Stimulated activated CD4-positive, alpha-beta T cell treated with anti-CD3 and anti-CD28 coated beads, TNF-alpha, amount 100 ng/mL, for 1 hour (primary cell): ENCODE data around the gene DLG4.
"Not testable (repeated sequence)": the region's sequence is repeated elsewhere in the genome, so short reads cannot be mapped to it uniquely, and the experiment has no call there.

Experiments
- DNase-seq, 3 donors: peaks; one replicate each; pipeline ENCODE4 v3.0.0-alpha.2; 2020; ENCODE audit warnings: low read depth in 3 of 3, low spot score in 1 of 3

DLG4 gene

DNA sequence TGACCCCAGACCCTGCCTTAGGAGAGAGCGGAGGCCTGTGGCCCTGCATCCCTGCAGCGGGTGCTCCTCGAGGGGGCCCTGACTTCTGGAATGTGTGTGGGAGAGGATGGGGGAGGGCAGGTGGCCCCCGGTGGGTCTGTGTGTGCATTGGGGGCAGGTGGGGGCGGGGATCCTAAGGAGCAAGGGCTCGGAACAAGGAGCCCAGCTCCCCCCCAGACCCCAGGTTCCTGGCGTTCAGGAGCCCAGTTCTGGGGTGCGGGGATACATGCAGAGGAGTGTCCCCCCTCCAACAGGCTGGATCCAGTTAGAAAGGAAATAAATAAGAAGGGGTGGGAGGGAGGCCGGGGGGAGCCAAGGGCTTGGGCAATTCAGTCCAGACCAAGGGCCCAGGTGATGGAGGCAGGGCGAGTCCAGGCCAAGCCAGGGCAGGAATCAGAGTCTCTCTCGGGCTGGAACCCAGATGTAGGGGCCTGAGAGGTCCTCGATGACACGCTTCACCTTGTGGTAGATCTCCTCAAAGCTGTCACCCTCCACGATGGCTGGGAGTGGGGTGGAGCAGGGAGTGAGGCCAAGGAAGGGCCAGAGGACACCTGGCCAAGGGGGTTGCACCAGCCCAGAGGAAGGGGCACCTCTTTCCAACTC, 29.2 kb downstream of the DLG4 start:
- DNase-seq: no peak

- no peak for DNase-seq
Measured at GRCh38 chr17:7186241-7186640, 33.4 kb downstream of the DLG4 start.

- no peak for DNase-seq
Measured at GRCh38 chr17:7184647-7185046, 35.0 kb downstream of the DLG4 start.

GRCh38 chr17:7184091-7184488, 35.5 kb downstream of the DLG4 start:
- DNase-seq: no peak

DNA sequence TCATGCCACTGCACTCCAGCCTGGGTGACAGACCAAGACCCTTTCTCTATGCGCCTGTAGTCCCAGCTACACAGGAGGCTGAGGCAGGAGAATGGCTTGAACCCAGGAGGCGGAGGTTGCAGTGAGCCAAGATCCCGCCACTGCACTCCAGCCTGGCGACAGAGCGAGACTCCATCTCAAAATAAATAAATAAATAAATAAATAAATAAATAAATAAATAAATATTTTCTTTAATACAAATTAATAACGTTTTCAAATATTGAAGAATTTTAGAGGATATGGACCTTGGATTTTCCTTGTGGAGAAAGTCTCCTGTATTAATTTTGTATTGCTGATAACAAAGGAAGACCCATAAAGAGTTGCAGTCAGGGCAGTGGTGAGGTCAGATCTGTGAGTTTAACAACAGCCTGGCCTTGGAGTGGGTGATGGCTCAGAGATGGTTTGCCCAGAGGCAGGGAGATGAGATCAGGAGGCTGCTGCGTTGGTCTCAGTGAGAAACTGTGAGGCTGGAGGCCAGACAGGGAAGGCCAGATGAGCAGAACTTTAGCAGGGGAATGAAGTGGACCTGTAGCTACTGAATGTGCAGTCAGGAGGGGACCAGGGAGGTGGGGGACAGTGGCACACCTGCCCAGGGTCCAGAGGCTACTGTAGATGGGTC, 36.1 kb downstream of the DLG4 start:
- DNase-seq: no peak

- not testable (repeated sequence) for DNase-seq
Measured at GRCh38 chr17:7182101-7182500, 37.5 kb downstream of the DLG4 start.

DNA sequence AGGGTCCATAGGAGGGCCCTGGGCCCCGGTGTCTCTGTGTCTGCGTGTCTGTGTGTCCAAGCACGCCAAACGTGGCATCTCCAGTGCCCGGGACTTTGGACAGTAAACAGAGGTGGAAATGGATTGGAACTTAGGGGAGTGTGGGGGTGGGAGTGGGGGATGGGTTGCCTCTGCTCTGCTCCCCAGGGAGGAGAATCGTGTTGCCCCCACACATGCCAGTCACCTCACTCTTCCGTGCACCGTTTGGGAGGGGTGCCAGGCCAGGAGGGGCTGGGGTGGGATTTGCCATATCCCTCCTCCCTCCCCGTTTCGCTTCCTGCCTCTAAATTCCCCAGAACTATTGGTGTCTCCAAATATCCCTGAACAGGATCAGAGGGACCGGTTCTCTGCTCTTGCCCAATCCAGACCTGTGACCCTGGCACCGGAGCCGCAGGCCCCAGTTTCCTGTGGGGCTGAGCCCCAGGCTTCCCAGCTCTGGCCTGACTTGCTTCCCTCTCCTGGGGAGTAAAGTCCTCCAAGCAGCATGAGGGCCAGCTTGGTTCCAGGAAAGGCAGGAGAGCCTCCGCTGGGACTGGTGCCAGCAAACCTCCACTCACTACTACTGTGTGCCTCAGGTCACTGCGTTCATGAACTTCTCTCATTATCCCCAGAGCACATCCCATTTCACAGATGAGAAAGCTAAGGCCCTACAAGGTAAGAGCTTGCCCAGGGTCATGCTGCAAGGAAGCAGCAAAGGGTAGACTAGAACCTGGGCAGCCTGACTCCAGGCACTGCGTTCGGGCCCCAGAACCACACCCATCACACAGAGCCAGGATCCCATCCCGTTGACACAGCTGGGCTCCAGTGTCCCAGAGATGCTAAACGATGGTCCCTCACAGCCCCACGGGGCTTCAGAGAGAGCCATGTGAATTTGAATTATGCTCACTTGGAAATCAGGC, 40.0 kb downstream of the DLG4 start, which contains the start of gene ASGR1:
ASGR1 (minus strand) TSS at position 54 of the 938 bp plus-strand sequence. CDS start 807 bp downstream, outside the sequence.
- no peak for DNase-seq

GRCh38 chr17:7178973-7179316, 40.7 kb downstream of the DLG4 start:
- DNase-seq: no peak

DNA sequence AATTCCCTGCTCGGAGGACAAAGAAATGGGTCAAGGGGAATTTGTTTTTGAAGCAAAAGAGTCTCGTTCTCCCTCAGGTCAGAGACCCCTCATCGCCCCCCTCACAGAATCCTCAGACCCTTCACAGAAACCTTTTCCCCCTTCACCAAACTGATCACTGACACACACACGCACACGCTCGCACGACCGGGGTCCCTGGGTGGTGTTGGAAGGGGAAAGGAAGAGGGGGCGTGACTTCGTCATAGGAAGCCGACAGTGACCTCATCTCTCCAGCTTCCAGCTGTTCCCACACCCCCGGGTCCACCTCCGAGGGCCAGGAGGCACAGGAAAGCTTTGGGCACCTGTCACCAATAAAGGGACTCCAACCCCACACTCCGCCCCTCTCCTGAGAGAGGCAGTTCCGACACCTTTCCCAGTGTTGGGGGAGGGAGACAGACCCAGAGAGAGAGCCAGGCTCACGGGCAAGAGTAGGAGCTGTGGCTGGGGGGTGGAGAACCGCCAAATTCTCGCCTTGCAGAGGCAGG, 41.6 kb downstream of the DLG4 start:
- DNase-seq: no peak

DNA sequence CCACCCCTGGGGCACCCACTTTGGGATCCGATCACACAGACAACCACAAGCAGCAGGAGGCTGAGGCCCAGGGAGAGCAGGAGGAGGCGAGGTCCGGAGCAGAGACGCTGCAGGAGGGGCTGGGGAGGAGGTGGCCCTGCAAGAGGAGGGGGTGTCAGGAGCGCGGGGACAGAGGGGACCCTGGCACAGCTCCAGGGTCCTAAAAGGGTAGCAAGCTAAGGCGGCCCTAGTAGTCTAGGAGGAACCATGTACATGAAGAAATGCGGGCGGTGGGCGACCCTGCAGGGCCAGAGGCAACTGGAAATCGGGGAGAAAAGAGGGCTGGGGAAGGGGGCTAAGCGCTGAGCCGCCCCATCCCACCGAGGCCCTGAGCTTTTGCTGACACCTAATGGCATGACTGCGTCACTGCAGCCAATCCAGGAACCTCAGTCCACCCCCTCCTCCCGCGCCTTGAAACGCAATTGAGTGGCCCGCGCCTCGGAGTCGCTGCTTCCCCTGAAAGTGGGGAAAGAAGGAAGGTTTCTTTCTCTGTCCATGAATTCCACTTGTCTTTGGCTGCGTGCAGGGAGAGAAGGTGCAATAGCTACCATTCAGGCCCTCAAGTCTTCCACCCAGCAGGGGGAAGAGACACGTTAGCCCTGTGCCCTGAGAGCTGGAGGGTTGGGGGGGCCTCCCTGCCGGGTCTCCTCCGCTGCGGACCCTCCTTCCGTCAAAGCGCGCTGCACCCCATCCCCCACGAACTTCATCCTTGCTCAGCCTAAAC, 42.3 kb downstream of the DLG4 start:
- DNase-seq: peak; percentile 6 to 44 (median 40)

DNA sequence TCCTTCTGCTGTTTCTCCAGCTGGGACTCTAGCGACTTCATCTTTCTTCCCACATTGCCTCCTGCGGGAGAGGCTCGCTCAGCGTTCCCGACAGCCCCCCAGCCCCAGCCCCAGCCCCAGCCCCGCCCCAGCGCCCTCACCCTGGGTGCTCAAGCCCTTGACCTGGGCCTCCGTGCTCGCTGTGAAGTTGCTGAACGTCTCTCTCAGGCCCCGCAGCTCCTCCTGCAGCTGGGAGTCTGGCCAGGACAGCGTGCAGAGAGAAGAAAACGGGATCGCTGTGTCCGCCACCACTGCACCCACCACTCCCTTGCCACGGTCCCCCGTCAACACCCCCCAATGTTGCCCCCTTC, 42.8 kb downstream of the DLG4 start:
- DNase-seq: no peak

DNA sequence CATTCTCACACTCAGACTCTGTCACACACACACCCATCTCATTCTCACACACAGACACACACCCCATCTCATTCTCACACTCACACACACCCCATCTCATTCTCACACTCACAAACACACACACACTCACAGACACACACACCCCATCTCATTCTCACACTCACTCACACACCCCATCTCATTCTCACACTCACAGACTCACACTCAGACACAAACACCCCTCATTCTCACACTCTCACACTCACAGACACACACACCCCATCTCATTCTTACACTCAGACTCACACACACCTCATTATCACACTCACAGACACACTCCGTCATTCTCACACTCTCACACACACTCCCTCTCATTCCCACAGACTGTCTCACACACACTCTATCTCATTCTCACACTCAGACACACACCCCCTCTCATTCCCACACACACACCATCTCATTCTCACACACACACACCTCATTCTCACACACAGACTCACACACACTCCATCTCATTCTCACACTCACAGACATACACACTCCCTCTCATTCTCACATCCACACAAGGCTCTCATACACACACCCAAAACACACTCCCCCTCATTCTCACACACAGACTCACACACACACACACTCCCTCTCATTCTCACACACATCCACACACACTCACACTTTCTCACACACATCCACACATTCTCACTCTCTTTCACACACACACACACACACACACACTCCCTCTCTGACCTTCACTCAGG, 43.4 kb downstream of the DLG4 start:
- no peak for DNase-seq

DNA sequence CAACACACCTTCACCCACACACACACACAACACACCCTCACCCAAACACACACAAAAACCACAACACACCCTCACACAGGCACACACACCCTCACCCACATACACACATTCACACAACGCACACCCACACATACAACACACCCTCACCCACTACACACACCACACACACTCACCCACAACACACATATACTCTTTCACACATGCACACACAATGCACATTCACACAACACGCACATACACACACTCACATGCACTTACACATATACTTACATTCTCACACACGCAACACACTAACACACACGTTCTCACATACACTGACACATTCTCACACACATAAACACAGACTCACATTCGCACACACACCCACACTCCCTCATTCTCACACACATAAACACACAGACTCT, 44.3 kb downstream of the DLG4 start:
- no peak for DNase-seq

DNA sequence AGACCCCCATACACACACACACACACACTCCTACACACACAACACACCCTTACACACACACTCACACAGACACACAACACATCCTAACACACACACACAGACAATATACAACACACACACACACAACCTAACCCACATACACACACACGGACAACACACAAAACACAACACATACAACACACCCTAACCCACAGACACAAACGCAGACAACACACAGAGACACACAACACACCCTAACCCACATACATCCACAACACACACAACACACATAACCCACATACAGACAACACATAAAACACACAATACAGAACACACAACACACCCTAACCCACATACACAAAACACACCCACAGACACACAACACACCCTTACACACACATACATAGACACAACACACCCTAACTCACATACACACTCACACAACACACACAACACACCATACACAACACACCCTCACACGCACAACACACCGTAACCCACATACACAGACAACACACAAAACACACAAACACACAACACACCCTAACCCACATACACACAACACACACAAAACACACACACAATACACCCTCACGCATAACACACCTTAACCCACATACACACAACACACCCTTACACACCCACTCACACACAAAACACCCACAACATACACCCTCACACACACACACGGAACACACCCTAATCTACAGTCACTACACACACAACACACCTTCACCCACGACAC, 44.9 kb downstream of the DLG4 start:
- no peak for DNase-seq

DNA sequence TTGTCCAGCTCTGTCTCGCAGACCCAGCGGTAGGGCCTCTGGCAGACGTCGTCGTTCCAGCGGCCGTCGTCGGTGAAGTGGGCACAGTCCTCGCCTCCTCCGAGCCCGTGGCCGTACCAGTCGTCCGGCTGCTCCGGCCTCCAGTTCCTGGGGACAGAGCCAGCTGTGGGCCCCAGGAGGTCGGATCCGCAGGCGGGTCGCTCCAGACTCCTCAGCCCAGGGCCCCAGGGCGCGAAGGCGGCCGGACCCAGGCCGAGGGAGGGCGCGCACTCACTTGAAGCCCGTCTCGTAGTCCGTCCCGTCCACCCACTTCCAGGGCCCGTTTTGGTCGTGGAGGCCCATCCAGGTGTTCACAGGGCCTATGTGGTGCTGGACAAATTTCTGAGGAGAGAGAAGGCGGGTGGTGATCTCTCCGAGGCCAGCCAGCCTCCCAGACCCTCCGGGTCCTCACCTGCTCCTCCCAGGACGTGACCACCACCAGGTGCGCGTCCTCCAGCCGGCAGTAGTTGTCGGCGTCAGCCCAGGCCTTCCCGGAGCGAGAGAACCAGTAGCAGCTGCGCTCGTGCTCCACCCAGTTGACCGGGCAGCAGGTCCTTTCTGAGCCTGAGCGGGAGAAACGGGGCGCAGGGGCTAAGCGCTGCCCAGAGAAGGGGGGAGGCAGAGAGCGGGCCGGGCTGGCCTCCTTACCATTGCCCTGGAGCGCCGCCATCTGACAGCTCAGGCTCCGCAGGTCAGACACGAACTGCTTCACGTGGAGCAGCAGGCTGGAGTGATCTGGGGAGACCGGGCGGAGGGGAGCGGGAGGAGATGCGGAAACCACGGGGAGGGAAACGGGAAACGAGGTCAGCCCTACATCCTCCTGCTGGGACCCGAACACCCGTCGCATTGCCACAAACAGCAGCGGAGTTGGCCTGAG, 45.7 kb downstream of the DLG4 start:
- DNase-seq: peak in 2 of 3 donors; percentile 3 to 25

- DNase-seq: not testable (repeated sequence)
Measured at GRCh38 chr17:7172522-7173191, 47.0 kb downstream of the DLG4 start.

DNA sequence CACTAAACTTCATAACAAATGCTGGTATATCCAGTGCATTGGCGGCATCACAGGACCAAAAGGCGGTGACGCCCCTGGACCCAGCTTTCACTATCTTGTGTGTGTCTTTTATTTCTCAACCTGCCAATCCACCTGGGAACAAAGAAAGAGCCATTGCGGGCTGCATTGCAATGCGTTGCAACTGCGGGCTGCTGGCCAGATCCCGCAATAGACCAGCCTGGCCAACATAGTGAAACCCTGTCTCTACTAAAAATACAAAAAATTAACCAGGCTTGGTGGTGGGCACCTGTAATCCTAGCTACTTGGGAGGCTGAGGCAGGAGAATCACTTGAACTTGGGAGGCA, 50.1 kb downstream of the DLG4 start:
- not testable (repeated sequence) for DNase-seq
